Natural killer cell (primary cell): Measurements from ENCODE around the gene LGALSL. TPM values are rescaled to one million over a fixed set of nuclear protein-coding genes. Genes with fewer than 3 reads are reported as not detected.
"Not testable (repeated sequence)": the region's sequence is repeated elsewhere in the genome, so short reads cannot be mapped to it uniquely, and the experiment has no call there.

Experiments used
- ATAC-seq, 3 donors: fragments of 150-1000 bp in 2 of 3; fragments of 200-7000 bp in 1 of 3; cut with Tn5 transposase; 1 replicate in 1 of 3; 2 replicates in 2 of 3; pipeline ENCODE4 v1.10.0; 2021; ENCODE audit warnings: mild to moderate bottlenecking in 2 of 3, moderate library complexity in 2 of 3
- DNase-seq, 2 donors: peaks; one replicate each; pipeline versions ENCODE4 v3.0.0 to v3.0.0-alpha.2; 2013 to 2021; ENCODE audit warnings: mixed read lengths in 1 of 2
- H3K27ac ChIP-seq: one replicate; pipeline ENCODE4 v1.5.1; 2013; ENCODE audit warnings: mild to moderate bottlenecking, low read length
- H3K27me3 ChIP-seq: one replicate; pipeline ENCODE4 v1.6.1; 2013; ENCODE audit warnings: low read length; ENCODE audit not compliant: control insufficient read depth, insufficient read depth
- H3K36me3 ChIP-seq: one replicate; pipeline ENCODE4 v1.6.1; 2013; ENCODE audit warnings: low read length; ENCODE audit not compliant: control insufficient read depth, insufficient read depth
- H3K4me1 ChIP-seq: one replicate; pipeline ENCODE4 v1.6.1; 2013; ENCODE audit warnings: low read length; ENCODE audit not compliant: control insufficient read depth, insufficient read depth
- H3K4me3 ChIP-seq: one replicate; pipeline ENCODE4 v1.5.1; 2013; ENCODE audit warnings: low read length
- H3K9me3 ChIP-seq: one replicate; pipeline ENCODE4 v1.6.1; 2013; ENCODE audit warnings: low read length; ENCODE audit not compliant: control insufficient read depth, insufficient read depth
- H3K27ac Mint-ChIP-seq, 2 donors: one replicate each; pipeline ENCODE4 v1.8.0; 2022; ENCODE audit warnings: mild to moderate bottlenecking in 2 of 2, mixed read lengths in 2 of 2, moderate library complexity in 1 of 2
- H3K27me3 Mint-ChIP-seq, 2 donors: one replicate each; pipeline ENCODE4 v1.8.0; 2022; ENCODE audit warnings: low read depth in 2 of 2, mixed read lengths in 2 of 2
- H3K36me3 Mint-ChIP-seq: one replicate; pipeline ENCODE4 v1.8.0; 2022; ENCODE audit warnings: mixed read lengths
- H3K4me1 Mint-ChIP-seq, 2 donors: one replicate each; pipeline ENCODE4 v1.8.0; 2022; ENCODE audit warnings: mixed read lengths in 2 of 2
- H3K4me3 Mint-ChIP-seq: one replicate; pipeline ENCODE4 v1.8.0; 2022; ENCODE audit warnings: mild to moderate bottlenecking, moderate library complexity, mixed read lengths
- H3K9me3 Mint-ChIP-seq, 2 donors: one replicate each; pipeline ENCODE4 v1.8.0; 2022; ENCODE audit warnings: mixed read lengths in 2 of 2
- CTCF ChIP-seq: fragments of 200-600 bp; IDR thresholded peaks from one replicate; pipeline ENCODE4 v1.8.0; 2022; ENCODE audit warnings: antibody characterized with exemption
- WGBS: methylation state at CpG from one replicate; pipeline ENCODE4 v1.1.7; 2013; ENCODE audit warnings: missing lambda C conversion rate; ENCODE audit not compliant: insufficient coverage; 5-methylcytosine and 5-hydroxymethylcytosine counted together
- intact Hi-C: fragments of 100-400 bp; cut with micrococcal nuclease; formaldehyde crosslinking; loops from one replicate; pipeline ENCODE4 v1.14.2; 2022
- total RNA-seq, 4 donors: library from RNA; stranded (reverse); fragments of 120-200 nt in 1 of 4; gene quantifications; one replicate each; pipeline versions ENCODE4 v1.2.3 to v1.2.4, GENCODE V29; 2013 to 2022

Gene LGALSL
- total RNA-seq, 3 donors from 2014 or later (not counting 1 experiment from before 2014, with no cell fraction given) = 1.3 to 8.6 (median 2.0) TPM

DNA sequence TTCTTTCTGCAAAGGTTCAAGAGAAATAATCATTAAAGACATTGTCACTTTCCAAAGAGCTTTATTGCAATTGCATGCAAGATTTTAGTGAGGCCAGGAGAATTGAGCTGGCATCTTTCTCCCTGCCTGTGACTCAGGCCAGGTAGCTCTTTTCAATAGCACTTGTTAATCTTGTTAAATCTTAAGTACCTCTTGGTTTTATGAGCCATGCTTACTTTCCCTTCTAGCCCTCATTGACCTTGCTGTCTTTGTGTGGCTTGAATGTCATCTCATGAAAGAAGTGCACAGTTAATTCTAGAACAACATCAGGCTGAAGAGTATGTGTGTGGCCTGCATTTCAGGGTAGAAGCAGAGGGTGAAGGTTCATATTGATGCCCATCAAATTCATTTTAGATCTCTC is 14.8 kb upstream of the LGALSL start:
- Mint-ChIP-seq H3K27me3 (peaks cover 29% of the 10 kb centered on the region in 2 donors), H3K9me3 (no peaks in the 10 kb centered on the region), H3K36me3 (no peaks in the 10 kb centered on the region), H3K4me1 (no peaks in the 10 kb centered on the region), H3K27ac (no peak overlapping the region), H3K4me3 (no peak overlapping the region)
- no peak for TF ChIP-seq CTCF
- Histone ChIP-seq H3K9me3 (no peaks in the 10 kb centered on the region), H3K27me3 (peaks cover 2% of the 10 kb centered on the region), H3K4me1 (no peaks in the 10 kb centered on the region), H3K27ac (no peak overlapping the region), H3K36me3 (no peaks in the 10 kb centered on the region), H3K4me3 (no peak overlapping the region)
- intact Hi-C loops = no loop called here
- ATAC-seq = no peak
- no peak for DNase-seq

DNA sequence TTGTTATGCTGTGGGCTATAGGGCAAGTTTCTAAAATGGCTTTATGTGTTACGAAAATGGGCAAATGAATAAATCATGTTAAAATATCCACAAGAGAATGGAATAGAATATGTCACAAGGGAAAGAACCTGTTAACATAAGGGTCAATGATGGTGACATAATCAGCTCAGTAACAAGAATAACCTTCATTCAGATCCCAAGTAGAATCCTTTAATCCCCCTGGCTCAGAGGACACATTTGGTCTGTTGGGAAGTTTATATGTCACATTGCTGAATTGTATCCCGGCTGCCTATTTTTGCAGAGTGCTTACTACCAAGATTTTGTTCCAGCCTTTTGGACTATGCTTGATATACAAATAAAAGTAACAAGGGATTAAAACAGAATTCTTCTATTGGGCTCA is 13.1 kb upstream of the LGALSL start:
- H3K9me3 Mint-ChIP-seq = no peaks in the 10 kb centered on the region
- H3K36me3 Mint-ChIP-seq = no peaks in the 10 kb centered on the region
- no peak for TF ChIP-seq CTCF
- H3K9me3 ChIP-seq = no peaks in the 10 kb centered on the region
- no peak overlapping the region for H3K4me3 ChIP-seq
- peaks cover 2% of the 10 kb centered on the region for H3K27me3 ChIP-seq
- H3K36me3 ChIP-seq = no peaks in the 10 kb centered on the region
- WGBS = no CpG with 5 or more reads among the region's 2 CpGs
- ATAC-seq (no peak), DNase-seq (no peak)
- intact Hi-C loops = no loop called here
- H3K4me3 Mint-ChIP-seq = no peak overlapping the region
- no peak overlapping the region for H3K27ac ChIP-seq
- H3K27ac Mint-ChIP-seq = no peak overlapping the region
- peaks cover 32 to 35% of the 10 kb centered on the region in 2 donors for H3K27me3 Mint-ChIP-seq
- no peaks in the 10 kb centered on the region for H3K4me1 ChIP-seq
- no peaks in the 10 kb centered on the region for H3K4me1 Mint-ChIP-seq

- ATAC-seq (no peak), DNase-seq (no peak)
- no peak for TF ChIP-seq CTCF
- no peaks in the 10 kb centered on the region for H3K36me3 ChIP-seq
- H3K36me3 Mint-ChIP-seq = no peaks in the 10 kb centered on the region
- H3K27me3 ChIP-seq = no peaks in the 10 kb centered on the region
- H3K4me3 Mint-ChIP-seq = no peak overlapping the region
- H3K4me1 Mint-ChIP-seq = no peaks in the 10 kb centered on the region
- no peaks in the 10 kb centered on the region for H3K9me3 ChIP-seq
- H3K9me3 Mint-ChIP-seq = no peaks in the 10 kb centered on the region
- intact Hi-C loops = no loop called here
- H3K4me1 ChIP-seq = no peaks in the 10 kb centered on the region
- peaks cover 28 to 37% of the 10 kb centered on the region in 2 donors for H3K27me3 Mint-ChIP-seq
- H3K27ac Mint-ChIP-seq = no peak overlapping the region
- H3K4me3 ChIP-seq = no peak overlapping the region
- H3K27ac ChIP-seq = no peak overlapping the region
- 92% methylated on average over 4 of the region's 4 CpGs for whole genome bisulfite sequencing
Measured at GRCh38 chr2:64442277-64442676, 11.7 kb upstream of the LGALSL start.

- Histone ChIP-seq H3K4me3 (no peak overlapping the region), H3K36me3 (no peaks in the 10 kb centered on the region), H3K9me3 (no peaks in the 10 kb centered on the region), H3K4me1 (no peaks in the 10 kb centered on the region), H3K27me3 (no peaks in the 10 kb centered on the region), H3K27ac (no peak overlapping the region)
- no peak overlapping the region for H3K27ac Mint-ChIP-seq
- H3K4me3 Mint-ChIP-seq = no peak overlapping the region
- H3K4me1 Mint-ChIP-seq = no peaks in the 10 kb centered on the region
- WGBS = 86% methylated on average over 7 of the region's 7 CpGs
- no peak for ATAC-seq
- H3K36me3 Mint-ChIP-seq = no peaks in the 10 kb centered on the region
- peaks cover 30 to 37% of the 10 kb centered on the region in 2 donors for H3K27me3 Mint-ChIP-seq
- no peak for TF ChIP-seq CTCF
- H3K9me3 Mint-ChIP-seq = no peaks in the 10 kb centered on the region
- DNase-seq = no peak
- intact Hi-C loops = no loop called here
Measured at GRCh38 chr2:64442801-64443429, 11.0 kb upstream of the LGALSL start.

DNA sequence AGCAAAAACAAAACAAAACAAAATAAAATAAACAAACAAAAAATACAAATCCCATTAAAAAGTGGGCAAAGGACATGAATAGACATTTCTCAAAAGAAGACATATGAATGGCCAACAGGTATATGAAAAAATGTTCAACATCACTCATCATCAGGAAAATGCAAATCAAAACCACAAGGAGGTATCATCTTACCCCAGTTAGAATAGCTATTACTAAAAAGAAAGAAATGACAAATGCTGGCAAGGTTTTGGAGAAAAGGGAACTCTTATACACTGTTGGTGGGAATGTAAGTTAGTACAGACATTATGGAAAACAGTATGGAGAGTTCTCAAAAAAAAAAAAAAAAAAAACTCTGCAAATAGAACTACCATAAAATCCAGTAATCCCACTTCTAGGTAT is 8.0 kb upstream of the LGALSL start:
- H3K36me3 ChIP-seq, intact Hi-C loops, DNase-seq, H3K27me3 ChIP-seq, H3K36me3 Mint-ChIP-seq, H3K4me1 Mint-ChIP-seq, H3K27ac ChIP-seq, H3K4me1 ChIP-seq, H3K27ac Mint-ChIP-seq, H3K4me3 Mint-ChIP-seq, ATAC-seq, H3K9me3 ChIP-seq, H3K9me3 Mint-ChIP-seq, H3K4me3 ChIP-seq: not testable (repeated sequence)
- H3K27me3 Mint-ChIP-seq = peaks cover 26 to 38% of the 10 kb centered on the region in 2 donors
